ENCODE data around the gene ANKS1B. TPM values are rescaled to one million over a fixed set of nuclear protein-coding genes. Genes with fewer than 3 reads are reported as not detected.

The ANKS1B gene
- total RNA-seq, 1 experiment from 2014 or later: 9.7 TPM

- Histone ChIP-seq H3K36me3 (ENCODE audit: control insufficient read depth, insufficient read depth, low read length) (no peaks in the 10 kb centered on the region), H3K27me3 (ENCODE audit: control insufficient read depth, insufficient read depth, low read length) (peaks cover 2% of the 10 kb centered on the region; the same call in 1 of the 2 replicates), H3K27ac (ENCODE audit: low read length) (no peak overlapping the region), H3K4me3 (ENCODE audit: low read depth in 2 of 2, low read length in 2 of 2) (no peak overlapping the region), H3K9me3 (ENCODE audit: control insufficient read depth, insufficient read depth, low read depth, low read length) (no peaks in the 10 kb centered on the region), H3K4me1 (ENCODE audit: control insufficient read depth, insufficient read depth, low read length) (no peaks in the 10 kb centered on the region)
- in situ Hi-C loops (cut with HindIII; ENCODE audit: low pct_unique_long_range_greater_than_20kb, low sequenced_read_pairs) (no loop called here), intact Hi-C loops (cut with micrococcal nuclease; ENCODE audit: unreplicated experiment) (no loop called here)
- ATAC-seq (no peak), DNase-seq (ENCODE audit: low read depth, low spot score) (no peak)
- TF ChIP-seq SIN3A (IDR thresholded peaks at IDR 0.05; ENCODE audit: borderline replicate concordance, insufficient read depth, low read depth, low read length) (no peak), CTCF (IDR thresholded peaks at IDR 0.05) (no peak), REST (IDR thresholded peaks at IDR 0.05; ENCODE audit: insufficient read depth in 1 of 2, low read depth in 2 of 2, low read length in 1 of 2) (no peak), TCF7L2 (IDR thresholded peaks at IDR 0.05; ENCODE audit: low read depth, low read length) (no peak), POLR2AphosphoS5 (IDR thresholded peaks at IDR 0.05; ENCODE audit: low read depth, low read length) (no peak)
- CTCF ChIA-PET: interaction anchor here (0.5 to 0.7 kb wide), 3 partner anchors 76 to 1364 kb away, joined by 3 to 7 read pairs (median 6); no protein-coding TSS in a partner anchor
- POLR2A ChIA-PET: interaction anchor here (0.6 kb wide), 1 partner anchor 13 kb away, joined by 4 read pairs; no protein-coding TSS in a partner anchor
- no TSS peak for BruUV-seq (replicated peaks)
Observed at GRCh38 chr12:98799146-98799810, 1185.5 kb downstream of the ANKS1B start.

- no peaks in the 10 kb centered on the region for H3K36me3 ChIP-seq (ENCODE audit: control insufficient read depth, insufficient read depth, low read length)
- H3K4me3 ChIP-seq (ENCODE audit: low read depth in 2 of 2, low read length in 2 of 2): no peak overlapping the region
- intact Hi-C loops (cut with micrococcal nuclease; ENCODE audit: unreplicated experiment) (no loop called here), in situ Hi-C loops (cut with HindIII; ENCODE audit: low pct_unique_long_range_greater_than_20kb, low sequenced_read_pairs) (no loop called here)
- H3K27ac ChIP-seq (ENCODE audit: low read length): no peak overlapping the region
- CTCF ChIA-PET: no interaction called here
- no peaks in the 10 kb centered on the region for H3K9me3 ChIP-seq (ENCODE audit: control insufficient read depth, insufficient read depth, low read depth, low read length)
- POLR2A ChIA-PET: no interaction called here
- H3K27me3 ChIP-seq (ENCODE audit: control insufficient read depth, insufficient read depth, low read length): 0 out of 2 replicates have a peak, but pooled peaks cover 2% of the 10 kb centered on the region
- no peak for DNase-seq (ENCODE audit: low read depth, low spot score)
- no TSS peak for BruUV-seq (replicated peaks)
- TF ChIP-seq REST (IDR thresholded peaks at IDR 0.05; ENCODE audit: insufficient read depth in 1 of 2, low read depth in 2 of 2, low read length in 1 of 2) (no peak), POLR2AphosphoS5 (IDR thresholded peaks at IDR 0.05; ENCODE audit: low read depth, low read length) (no peak), TCF7L2 (IDR thresholded peaks at IDR 0.05; ENCODE audit: low read depth, low read length) (no peak), SIN3A (IDR thresholded peaks at IDR 0.05; ENCODE audit: borderline replicate concordance, insufficient read depth, low read depth, low read length) (no peak), CTCF (IDR thresholded peaks at IDR 0.05) (no peak)
- no peak for ATAC-seq
- no peaks in the 10 kb centered on the region for H3K4me1 ChIP-seq (ENCODE audit: control insufficient read depth, insufficient read depth, low read length)
Observed at GRCh38 chr12:98797200-98797599, 1187.5 kb downstream of the ANKS1B start.
